Stimulated activated CD4-positive, alpha-beta T cell treated with anti-CD3 and anti-CD28 coated beads, Interleukin-12 subunit alpha, Interleukin-12 subunit beta, amount 100 ng/mL, for 24 hours (primary cell): ENCODE measurements around the gene RELN.
"Not testable (repeated sequence)": the region's sequence is repeated elsewhere in the genome, so short reads cannot be mapped to it uniquely, and the experiment has no call there.

Experiments
- DNase-seq, 2 experiments: peaks; one replicate each; pipeline ENCODE4 v3.0.0-alpha.2; 2020; ENCODE audit warnings: low read depth in 2 of 2

RELN gene

DNA sequence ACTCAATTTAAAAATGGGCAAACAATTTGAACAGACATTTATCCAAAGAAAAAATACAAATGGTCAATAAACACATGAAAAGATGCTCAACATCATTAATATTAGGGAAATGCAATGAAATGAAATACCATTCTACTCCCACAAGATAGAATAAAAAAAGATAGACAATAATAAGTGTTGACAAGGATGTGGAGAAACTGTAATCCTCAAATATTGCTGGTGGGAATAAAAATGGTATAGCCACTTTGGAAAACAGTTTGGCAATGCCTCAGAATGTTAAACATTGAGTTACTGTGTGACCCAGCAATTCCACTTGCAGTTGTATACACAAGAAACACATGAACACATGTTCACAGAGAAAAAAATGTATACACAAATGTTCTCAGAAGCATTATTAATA lies 197.6 kb downstream of the RELN start:
- no peak for DNase-seq

DNA sequence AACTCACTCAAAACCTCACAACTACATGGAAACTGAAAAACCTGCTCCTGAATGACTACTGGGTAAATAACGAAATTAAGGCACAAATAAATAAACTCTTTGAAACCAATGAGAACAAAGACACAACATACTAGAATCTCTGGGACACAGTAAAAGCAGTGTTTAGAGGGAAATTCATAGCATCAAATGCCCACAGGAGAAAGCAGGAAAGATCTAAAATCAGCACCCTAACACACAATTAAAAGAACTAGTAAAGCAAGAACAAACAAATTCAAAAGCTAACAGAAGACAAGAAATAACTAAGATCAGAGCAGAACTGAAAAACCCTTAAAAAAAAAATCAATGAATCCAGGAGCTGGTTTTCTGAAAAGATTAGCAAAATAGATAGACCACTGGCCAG lies 202.4 kb downstream of the RELN start:
- DNase-seq: not testable (repeated sequence)

GRCh38 chr7:103784646-103785286 lies 204.7 kb downstream of the RELN start:
- no peak for DNase-seq

DNA sequence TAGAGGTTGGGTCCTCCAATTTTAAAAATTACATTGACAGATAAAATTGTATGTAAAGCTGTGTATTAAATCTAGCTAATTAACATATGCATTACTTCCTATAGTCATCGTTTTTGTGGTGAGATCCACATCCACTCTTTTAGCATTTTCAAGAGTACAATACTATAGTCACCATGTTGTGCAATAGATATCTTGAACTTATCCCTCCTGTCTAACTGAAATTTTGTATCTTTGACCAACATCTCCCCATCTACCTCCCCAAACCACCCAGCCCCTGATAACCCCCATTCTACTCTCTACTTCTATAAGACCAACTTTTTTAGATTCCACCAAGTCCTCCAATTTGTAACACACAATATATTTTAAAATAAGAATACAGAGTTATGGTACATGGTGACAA lies 208.0 kb downstream of the RELN start:
- no peak for DNase-seq

- not testable (repeated sequence) for DNase-seq
Observed at GRCh38 chr7:103780561-103780960, 208.9 kb downstream of the RELN start.

- no peak for DNase-seq
Observed at GRCh38 chr7:103777440-103777839, 212.0 kb downstream of the RELN start.

DNA sequence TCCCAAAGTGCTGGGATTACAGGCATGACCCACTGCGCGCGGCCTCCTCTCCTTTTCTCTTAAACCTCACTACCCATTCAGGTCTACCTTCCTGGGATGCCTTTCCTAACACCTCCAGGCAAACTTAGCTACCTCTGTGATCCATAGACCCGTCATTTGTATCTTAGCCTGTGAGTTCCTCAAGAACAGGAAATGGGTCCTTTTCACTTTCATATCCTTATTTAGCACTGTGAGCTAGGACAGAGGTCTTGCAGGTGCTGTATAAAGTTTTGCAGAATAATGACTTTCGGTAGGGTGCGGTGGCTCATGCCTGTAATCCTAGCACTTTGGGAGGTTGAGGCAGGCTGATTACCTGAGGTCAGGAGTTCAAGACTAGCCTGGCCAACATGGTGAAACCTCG lies 215.7 kb downstream of the RELN start:
- no peak for DNase-seq

DNA sequence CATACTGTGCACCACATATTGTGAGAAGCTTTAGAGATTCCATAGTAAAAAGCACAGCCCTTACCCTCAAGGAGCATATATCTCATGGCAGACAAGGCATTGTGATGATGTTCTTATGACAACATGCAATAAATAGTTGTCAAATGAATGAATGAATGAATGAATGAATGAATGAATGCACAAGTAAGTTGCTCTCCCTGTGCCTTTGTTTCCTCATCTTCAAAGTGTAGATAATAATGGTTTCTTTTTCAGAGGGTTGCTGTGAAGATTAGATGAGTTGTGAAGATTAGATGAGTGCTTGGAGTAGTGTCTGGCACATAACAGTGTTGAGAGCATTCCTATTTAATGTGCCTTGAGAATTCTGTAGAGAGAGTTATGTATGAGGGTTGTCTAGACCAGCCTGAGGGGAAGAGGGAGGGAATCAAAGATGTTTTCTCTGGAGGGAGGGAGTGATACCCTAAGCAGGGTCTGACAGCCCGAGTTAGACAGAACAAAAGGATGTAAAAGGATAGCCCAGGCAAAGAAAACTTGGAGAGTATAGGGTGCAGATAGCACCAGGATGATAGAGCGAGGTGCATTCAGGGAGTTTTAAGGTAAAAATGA lies 217.2 kb downstream of the RELN start:
- DNase-seq: no peak

DNA sequence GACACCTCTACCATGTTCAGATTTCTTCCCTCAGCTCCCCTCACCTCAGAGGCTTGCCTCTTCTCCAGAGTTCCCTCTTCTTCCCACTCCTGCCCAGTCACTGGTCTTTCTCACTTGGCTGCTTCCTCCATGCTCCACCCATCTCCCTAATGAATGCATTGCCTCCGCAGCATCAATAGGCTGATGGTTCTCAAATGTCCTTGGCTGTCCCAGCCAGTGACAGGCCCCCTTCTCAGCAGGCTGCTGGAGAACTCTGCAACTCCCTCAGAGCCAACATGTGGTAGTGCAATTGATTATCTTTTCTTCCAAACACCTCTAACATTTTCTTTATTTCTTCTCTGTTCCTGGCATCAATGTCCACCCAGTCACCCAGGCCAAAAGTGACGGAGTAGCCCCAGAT lies 218.2 kb downstream of the RELN start:
- no peak for DNase-seq

DNA sequence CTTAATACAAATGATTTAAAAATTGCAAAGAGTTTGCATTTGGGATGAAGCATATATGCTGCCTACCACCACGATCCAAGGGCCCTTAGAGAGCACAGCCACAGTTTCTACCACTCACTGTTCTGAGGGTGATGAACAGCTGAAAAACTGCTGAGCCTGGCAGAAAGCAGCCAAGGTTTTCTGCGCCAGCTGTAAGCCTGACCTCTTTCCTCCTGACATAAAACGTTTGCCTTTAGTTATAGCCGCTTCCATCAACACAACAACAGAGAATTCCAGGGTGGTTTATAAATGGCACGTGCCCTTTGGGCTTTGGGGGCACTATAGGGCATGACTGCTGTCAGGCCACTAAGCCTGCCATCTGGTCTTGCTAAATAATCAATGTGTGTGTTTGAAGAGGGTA lies 222.8 kb downstream of the RELN start:
- DNase-seq: no peak

DNA sequence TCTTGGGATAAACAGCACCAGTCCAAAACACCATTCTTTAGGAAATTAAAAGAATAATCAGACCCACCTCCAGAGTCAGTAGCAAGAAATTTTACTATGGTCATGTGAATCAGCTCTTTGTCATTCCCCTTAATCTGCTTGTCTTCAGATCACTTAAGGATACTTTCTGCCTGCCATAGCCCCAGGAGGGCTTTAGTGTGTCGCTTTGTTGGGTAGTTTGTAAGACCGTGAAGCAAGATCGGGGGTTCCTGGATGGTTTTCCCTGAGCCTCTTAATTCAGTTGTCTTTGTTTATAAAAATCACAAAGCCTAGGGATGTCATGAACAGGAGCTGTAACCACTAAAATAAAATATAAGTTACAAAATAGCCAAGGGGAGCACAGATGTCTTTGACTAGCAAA lies 223.6 kb downstream of the RELN start:
- no peak for DNase-seq

DNA sequence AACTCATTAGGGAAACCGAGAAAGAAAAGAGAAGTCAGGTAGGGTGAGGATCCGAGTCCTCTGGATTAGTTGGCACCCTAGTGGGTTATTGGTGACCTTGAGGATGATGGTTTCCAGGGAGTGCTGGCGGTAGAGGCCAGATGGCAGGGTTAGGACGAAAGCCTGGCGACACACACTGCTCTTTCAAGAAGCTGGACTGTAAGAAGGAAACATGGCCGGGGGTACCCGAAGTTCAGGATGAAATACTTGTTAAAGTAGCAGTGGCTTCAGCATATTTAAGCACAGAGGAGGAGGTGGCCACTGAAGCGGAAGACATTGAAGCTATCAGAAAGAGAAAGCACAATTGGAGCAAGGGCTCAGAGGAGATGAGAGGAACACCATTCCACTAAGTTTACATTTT lies 224.6 kb downstream of the RELN start:
- DNase-seq: no peak

DNA sequence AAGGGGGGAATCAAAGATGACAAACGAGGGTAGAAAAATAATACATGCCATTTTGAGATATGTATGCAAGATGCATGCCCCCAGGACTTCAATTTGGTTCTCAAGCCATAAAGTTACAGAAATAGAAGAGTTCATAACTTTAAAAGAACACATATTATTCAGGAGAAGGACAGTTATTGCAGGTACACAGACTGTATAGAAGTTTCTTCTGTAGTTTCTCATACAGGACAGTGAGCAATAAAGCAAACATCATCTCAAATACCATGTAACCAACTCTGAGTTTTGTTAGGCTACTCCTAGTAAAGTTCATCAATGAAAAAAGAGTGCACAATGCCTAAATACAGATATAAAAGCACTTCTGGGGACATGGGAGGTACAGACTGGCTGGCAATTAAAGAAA lies 226.6 kb downstream of the RELN start:
- no peak for DNase-seq

GRCh38 chr7:103762065-103762760 lies 227.2 kb downstream of the RELN start:
- no peak for DNase-seq

DNA sequence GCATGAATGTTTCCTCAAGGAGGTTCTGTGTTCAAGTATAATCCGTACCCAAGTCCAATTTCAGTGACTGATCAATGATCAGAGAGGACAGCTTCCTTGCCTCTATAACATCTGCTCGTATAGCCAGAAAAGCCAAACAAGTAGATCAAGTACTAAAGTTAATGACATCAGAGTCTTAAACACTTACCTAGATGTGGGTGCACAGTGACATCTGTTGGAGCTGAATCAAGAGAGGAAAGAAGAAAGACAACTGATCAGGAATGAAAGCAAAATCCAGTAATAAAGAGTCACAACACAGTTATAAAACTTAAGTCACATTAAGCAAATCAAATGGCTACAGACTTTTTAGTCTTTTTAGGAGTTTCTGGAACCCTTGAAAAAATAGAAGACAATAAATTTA lies 236.5 kb downstream of the RELN start:
- no peak for DNase-seq

DNA sequence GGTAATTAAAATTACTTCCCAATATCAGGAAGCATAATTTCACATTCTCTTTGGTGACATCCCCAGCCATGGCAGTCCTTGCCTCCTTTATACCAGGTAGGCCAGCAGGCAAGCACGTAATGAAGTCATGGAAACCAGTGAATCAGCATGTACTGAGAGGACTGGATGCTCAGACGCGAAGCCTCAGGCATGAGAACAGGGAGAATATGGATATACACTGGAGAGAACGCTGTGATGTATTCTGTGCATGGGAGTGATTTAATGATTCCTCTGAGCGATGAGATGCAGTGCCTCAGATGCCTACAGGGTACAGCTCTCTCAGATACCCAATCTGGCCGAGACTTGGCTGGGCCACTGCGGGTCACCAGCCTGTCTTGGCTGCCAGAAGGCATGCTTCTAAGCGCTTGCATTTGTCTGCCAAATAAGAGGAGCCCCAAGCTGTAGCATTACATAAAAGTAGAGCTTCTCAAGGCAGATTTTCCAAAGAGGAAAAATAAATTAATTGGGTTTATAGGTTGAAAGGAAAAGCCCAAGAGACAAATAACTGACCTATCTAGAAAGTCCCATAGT lies 238.1 kb downstream of the RELN start:
- no peak for DNase-seq

GRCh38 chr7:103748680-103749079 lies 240.8 kb downstream of the RELN start:
- no peak for DNase-seq

DNA sequence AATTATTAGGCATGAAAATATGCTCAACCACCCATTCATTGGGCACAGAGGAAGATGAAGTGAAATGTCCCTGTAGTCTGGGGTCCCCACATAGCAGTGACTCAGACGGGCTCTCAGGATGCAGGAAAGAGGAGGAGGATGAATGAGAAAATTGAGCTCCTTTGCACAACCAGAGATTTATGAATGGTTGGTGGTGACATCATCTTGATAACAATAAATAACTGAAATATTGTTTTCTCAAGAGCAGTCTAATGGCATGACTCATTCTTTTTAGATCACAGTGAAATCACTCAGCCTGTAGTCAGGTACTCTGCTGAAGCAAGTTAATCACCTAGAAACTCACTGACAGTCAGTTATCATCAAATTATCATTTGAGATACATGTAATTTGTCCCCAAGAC lies 254.1 kb downstream of the RELN start:
- no peak for DNase-seq

- no peak for DNase-seq
Observed at GRCh38 chr7:103731169-103731568, 258.3 kb downstream of the RELN start.

- no peak for DNase-seq
Observed at GRCh38 chr7:103729026-103729425, 260.4 kb downstream of the RELN start.

- no peak for DNase-seq
Observed at GRCh38 chr7:103727982-103728610, 261.4 kb downstream of the RELN start.

DNA sequence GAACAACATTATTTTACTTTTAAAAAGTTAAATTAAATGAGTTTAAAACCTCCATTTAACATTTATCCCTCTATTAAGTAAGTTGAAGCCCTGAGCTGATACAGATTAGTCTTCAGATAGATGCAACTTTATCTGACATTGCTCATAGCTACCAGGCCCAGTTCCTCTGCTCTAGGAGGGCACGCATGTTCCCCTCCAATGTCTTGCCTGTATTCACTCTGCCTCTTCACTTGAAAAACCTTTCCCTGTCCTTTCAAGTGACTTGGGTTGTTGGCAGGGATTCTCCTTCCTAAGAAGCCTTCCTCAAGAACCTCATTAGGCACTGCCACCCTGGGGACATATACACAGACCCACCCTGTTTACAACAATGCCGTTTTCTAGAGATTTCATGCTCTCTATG lies 270.4 kb downstream of the RELN start:
- DNase-seq: no peak
